ENCODE results near the gene TSEN54.

TSEN54 gene

DNA sequence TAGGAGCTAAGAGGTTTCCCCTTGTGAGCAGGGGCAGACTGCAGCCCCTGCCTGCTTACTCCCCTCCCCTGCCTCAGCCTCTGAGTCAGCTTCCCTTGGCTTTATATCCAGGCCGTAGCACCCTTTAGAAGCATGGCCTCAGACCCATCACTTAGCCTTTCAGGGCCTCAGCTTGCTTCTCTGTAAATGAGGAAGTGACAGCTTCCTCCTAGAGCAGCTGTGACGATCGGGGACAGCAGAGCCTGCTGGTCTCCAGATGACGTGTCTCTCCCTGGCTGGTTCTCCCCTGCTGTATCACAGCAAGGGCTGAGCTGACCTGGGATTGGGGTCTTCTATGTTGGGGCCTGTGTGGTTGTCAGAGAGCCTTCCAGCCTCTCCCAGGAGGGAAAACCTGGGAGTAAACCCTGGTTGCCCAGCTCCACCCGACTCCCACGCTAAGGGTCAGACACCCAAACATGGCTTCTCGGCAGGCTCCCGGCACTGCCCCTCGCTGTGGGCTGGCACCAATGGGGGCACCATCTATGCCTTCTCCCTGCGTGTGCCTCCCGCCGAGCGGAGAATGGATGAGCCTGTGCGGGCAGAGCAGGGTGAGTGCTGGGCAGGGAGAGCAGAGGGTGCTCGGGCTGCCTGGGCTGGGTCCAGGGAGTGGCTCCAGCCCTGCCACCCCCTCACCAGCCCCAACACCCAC is 55.0 kb downstream of the TSEN54 start:
- TF ChIP-seq, protein P1, sequence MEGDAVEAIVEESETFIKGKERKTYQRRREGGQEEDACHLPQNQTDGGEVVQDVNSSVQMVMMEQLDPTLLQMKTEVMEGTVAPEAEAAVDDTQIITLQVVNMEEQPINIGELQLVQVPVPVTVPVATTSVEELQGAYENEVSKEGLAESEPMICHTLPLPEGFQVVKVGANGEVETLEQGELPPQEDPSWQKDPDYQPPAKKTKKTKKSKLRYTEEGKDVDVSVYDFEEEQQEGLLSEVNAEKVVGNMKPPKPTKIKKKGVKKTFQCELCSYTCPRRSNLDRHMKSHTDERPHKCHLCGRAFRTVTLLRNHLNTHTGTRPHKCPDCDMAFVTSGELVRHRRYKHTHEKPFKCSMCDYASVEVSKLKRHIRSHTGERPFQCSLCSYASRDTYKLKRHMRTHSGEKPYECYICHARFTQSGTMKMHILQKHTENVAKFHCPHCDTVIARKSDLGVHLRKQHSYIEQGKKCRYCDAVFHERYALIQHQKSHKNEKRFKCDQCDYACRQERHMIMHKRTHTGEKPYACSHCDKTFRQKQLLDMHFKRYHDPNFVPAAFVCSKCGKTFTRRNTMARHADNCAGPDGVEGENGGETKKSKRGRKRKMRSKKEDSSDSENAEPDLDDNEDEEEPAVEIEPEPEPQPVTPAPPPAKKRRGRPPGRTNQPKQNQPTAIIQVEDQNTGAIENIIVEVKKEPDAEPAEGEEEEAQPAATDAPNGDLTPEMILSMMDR (IDR thresholded peaks at IDR 0.05; ENCODE audit: low read depth, low read length, missing control alignments), result no peak
- H3K4me3 ChIP-seq (replicated peaks; ENCODE audit: low read depth, low read length), result no peak overlapping the region
- DNase-seq (ENCODE audit: extremely low read depth, low read depth), result no peak

DNA sequence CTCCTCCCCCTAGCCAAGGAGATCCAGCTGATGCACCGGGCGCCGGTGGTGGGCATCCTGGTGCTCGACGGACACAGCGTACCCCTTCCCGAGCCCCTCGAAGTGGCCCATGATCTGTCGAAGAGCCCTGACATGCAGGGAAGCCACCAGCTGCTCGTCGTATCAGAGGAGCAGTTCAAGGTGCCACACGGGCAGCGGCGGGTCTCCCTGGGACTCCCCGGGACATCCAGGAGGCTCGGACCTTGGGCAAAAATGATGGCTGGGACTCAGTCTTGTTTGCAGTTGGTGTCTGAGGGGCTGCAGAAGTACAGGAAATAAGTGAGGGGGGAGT is 55.5 kb downstream of the TSEN54 start:
- DNase-seq (ENCODE audit: extremely low read depth, low read depth), result no peak
- TF ChIP-seq, protein P1 (IDR thresholded peaks at IDR 0.05; ENCODE audit: low read depth, low read length, missing control alignments), result no peak
- H3K4me3 ChIP-seq (replicated peaks; ENCODE audit: low read depth, low read length), result no peak overlapping the region

DNA sequence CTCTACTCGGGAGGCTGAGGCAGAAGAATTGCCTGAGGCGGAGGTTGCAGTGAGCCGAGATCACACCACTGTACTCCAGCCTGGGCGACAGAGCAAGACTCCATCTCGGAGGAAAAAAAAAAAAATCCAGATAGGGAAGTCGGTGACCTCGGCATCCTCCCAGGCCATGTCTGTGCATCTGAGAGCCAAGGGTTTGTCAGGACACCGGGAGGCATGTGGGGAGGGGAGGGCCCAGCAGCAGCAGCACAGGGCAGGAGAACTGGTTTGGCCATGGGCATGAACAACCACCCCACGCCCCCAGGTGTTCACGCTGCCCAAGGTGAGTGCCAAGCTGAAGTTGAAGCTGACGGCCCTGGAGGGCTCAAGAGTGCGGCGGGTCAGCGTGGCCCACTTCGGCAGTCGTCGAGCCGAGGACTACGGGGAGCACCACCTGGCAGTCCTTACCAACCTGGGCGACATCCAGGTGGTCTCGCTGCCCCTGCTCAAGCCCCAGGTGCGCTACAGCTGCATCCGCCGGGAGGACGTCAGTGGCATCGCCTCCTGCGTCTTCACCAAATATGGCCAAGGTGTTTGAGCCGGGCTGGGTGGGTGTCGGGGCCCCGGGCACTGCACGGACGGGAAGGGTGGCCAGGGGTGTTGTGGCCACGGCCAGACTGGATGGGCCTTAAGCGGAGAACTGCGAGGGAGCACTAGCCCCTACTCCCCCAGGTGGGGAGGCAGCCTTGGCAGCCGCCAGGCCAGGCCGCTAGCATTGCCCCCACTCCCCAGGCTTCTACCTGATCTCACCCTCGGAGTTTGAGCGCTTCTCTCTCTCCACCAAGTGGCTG is 56.6 kb downstream of the TSEN54 start:
- TF ChIP-seq, protein P1 (IDR thresholded peaks at IDR 0.05; ENCODE audit: low read depth, low read length, missing control alignments), result no peak
- no peak for DNase-seq (ENCODE audit: extremely low read depth, low read depth)
- H3K4me3 ChIP-seq (replicated peaks; ENCODE audit: low read depth, low read length), result no peak overlapping the region

DNA sequence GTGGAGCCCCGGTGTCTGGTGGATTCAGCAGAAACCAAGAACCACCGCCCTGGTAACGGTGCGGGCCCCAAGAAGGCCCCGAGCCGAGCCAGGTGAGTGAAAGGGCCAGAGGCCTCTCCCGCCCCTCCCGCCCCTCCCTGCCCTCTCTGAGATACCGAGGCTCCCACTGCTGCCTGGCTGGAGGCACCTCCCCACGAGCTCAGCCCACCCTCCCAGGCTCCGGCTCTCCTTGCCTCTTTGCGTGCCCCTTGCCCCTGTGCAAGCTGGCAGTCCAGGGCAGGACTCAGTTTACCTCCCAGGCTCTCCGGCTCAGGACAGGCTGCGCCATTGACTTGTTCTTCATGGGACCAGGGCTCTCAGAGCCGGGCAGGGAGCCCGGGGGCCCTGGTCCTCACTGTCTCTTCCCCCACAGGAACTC is 57.2 kb downstream of the TSEN54 start:
- TF ChIP-seq, protein P1 (IDR thresholded peaks at IDR 0.05; ENCODE audit: low read depth, low read length, missing control alignments), result no peak
- DNase-seq (ENCODE audit: extremely low read depth, low read depth), result no peak
- H3K4me3 ChIP-seq (replicated peaks; ENCODE audit: low read depth, low read length), result no peak overlapping the region

DNA sequence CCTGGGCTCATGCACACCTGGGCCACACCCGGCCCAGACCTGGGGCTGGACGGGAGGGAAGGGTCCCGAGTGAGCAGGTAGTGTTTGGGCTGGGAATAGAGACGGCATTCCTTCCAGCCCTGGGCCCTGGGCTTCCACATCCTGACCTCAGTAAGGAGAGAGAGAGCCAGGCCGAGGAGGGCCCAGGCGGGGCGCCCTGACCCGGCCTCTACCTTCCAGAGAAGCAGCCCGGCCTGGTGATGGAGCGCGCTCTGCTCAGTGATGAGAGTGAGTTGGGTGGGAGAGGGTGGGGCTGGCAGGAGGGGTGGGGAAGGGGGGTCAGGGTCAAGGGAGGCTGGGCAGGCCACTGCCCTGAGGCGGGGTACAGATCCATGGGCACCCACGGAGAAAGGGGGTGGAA is 57.7 kb downstream of the TSEN54 start:
- H3K4me3 ChIP-seq (replicated peaks; ENCODE audit: low read depth, low read length), result no peak overlapping the region
- TF ChIP-seq, protein P1 (IDR thresholded peaks at IDR 0.05; ENCODE audit: low read depth, low read length, missing control alignments), result no peak
- no peak for DNase-seq (ENCODE audit: extremely low read depth, low read depth)

Measured in HFF-Myc (cell line).